Activated CD4-positive, alpha-beta T cell treated with anti-CD3 and anti-CD28 coated beads for 4 hours (primary cell): ENCODE data around the gene TPH2.

Experiments
- DNase-seq, 2 donors: peaks; one replicate each; pipeline ENCODE4 v3.0.0-alpha.2; 2020

TPH2 gene

DNA sequence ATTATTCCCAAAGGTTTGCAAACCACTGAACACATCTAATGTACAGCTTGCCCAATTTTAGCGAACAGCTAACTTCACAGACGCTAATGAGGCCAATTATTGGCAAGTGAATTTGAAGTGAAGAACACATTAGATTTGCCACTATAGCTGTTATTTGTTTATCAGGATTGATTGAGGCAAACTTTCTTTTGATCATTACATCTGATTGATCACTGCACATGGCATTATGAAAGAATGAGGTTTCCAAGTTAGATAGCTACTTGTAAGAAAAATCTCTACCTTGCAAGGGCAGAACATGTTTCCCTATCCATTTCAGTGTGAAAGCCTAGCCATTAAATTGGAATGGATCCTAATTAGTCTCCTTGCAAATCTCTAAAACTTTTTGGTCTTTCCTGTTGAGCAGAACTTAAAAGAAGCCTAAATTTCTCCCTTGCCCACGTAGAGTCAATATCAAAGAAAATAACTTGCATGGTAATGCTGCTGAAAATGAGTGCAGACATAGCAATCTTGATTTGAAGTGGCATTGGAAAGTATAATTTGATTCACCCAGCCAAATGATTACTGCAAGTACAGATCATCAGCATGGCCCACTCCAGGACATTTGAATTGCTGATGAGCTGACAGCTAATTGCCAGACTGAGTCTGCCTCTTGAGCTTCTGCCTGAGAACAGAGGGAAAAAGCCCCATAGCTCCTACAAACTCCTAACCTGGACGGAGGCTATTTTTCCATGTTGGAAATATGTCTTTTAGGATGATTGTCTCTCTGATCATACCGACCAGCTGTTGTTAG is 98.6 kb downstream of the TPH2 start:
- DNase-seq = no peak

DNA sequence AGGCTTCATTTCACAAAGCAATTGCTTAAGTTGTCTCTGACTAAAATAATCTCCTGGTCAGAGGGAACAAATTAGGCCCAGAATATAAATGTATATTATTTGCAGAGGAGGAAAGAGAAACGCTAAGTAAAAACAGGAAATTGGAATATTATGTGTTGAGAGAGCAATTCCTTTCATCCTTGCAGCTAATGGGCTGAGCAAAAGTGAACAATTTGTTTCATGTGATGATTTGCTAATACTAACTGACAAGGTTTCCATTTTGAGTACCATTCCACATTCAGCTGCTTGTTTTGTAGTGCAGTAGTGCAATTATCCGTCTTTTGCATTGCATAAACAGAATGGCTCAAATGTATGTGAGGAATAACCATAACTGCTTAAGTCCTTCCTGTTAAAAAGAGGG is 103.2 kb downstream of the TPH2 start:
- no peak for DNase-seq

DNA sequence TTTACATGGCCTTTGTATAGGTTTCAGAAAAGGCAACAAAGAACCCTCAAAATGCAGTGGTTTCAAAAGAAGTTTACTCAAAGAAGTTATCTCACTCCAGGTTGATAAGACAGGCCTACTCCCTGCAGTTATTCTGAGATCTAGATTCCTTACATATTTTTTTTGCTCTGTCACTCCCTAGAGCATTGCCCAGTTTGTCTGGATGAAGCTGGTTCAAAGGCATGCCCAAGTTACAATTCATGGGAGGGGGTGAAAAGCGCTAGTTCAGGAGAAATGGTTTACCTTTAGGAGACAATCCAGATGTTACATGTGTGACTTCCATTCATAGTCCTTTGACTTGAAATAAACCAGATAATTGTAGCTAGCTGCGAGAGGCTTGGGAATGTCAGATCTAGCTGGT is 115.0 kb downstream of the TPH2 start:
- DNase-seq = no peak

DNA sequence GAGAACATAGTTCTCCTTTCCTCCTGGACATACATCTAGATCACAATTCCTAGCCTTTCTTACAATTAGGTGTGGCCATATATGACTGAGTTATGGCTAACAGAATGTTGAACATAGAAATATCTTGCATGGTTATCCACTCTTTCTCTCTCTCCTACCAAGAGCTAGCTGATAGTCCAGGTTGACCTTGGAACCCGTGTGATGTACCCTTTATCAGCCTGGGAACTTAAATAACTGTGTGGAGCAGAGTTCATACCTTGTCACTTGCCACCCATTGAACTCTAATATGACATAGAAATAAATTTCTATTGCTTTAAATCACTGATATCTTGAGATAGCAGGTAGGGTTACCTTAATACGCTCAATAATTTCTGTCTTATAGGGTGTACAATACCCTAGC is 115.9 kb downstream of the TPH2 start:
- DNase-seq = no peak

DNA sequence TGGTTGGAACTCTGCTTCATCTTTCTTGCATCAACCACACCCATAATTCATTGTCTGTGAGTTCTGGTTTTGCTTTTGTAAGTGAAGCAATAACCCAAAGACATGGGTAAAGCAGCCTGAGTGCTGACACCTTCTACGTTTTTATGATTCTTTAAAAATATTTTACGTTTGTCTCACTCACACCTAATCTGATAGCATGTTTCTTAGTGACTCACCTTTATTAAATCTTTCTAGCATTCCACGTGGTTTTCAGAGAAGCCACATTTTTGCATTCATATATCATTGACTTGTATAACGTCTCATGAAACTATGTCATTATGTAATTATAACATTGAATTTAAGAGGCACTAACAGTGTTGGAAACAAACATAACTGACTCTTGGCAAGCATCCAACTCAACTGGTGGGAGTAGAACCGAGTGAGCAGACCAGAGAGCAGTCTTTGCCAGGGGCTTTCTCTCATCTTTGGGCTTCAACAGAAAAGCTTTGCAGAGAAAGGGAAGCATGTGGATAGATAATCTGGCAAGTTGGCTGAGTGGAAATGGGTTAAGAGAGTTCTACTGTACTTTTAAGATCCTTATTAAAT is 118.8 kb downstream of the TPH2 start:
- no peak for DNase-seq

DNA sequence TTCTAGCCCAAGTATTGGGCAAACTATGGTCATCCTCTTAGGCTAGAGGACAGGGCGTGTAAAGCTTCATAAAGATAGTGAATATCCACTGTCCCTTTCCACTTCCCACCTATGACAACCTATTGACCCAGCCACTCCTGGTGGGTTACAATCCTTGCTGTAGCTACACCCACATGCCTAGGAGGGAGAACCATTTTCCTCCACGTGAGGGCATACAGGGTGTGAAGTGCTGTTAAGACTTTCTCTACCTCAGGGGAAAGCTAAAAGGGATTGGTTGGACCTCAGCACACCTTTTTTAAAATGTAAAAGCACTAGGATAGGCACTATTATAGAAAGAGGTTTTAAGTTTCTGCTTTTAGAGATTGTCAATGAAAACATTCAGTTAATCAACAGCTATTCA is 124.4 kb downstream of the TPH2 start:
- no peak for DNase-seq

DNA sequence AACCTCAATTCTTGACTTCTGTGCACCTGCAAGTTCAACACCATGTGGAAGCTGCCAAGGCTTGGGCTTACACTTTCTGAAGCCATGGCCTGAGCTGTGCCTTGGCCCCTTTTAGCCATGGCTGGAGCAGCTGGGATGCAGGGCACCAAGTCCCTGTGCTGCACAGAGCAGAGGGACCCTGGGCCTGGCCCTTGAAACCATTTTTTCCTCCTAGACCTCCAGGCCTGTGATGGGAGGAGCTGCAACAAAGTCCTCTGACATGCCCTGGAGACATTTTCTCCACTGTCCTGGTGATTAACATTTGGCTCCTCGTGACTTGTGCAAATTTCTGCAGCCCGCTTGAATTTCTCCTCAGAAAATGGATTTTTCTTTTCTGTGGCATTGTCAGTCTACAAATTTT is 132.4 kb downstream of the TPH2 start:
- no peak for DNase-seq

DNA sequence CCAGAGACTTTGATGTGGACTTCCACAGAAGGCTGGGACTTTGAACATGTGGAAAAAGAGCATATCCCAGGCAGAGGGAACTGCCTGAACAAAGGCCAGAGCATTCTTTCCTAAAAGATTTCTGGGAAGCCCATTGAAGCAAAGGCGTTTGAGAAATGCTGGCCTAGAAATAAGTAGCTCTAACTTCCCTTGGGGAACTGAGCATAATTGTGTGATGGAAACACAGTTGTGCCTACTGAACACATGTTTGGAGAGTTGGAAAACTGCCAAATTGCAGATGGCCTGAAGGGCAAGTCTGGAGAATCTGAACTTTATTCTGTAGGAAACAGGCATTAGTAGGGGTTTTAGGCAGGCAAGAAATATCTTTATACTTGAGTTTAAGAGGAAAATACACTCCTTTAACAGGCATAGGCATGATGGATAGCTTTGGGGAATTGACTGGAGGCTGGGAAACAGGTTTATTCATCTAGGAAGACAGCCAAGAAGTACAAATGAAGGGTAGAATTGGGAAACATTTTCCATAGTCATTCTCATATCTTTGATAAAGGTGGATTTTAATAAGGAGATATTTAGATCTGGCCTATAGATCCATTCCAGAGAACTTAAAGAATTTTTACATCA is 134.1 kb downstream of the TPH2 start:
- DNase-seq = no peak

DNA sequence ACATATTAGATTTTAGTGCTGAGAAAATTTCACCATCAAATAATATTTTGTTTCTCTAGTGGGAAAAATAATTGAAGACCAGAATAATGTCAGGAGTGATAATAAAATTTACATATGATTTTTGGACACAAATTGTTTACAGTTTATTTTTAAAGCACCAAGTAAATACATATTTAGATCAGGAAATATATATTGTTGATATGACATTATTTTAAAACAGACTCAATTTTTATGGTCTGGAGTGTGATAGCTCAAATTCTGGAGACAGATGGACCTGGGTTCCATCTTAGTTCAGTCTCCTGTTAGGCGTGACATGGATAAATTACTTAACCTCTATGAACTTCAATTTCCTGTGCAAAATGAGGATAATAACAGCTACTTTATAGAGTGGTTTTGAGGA is 135.4 kb downstream of the TPH2 start:
- no peak for DNase-seq

DNA sequence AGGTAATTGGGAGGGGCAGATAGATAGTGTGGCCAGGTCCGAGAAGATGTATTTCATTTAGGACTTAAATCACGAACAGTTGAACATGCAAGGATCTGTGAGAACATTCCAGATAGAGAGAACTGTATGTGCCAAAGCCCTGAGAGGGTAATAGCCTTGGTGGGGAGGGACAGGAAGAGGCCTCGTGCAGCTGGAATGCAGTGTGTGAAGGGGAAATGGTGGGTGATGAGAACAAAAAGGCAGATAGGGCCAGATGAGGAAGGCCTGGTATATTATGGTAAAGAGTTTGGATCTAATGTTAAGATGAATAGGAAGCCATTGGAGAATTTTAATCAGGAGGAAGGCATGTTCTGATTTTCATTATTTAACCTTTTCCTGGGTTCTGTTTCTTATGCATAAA is 136.3 kb downstream of the TPH2 start:
- DNase-seq = no peak

DNA sequence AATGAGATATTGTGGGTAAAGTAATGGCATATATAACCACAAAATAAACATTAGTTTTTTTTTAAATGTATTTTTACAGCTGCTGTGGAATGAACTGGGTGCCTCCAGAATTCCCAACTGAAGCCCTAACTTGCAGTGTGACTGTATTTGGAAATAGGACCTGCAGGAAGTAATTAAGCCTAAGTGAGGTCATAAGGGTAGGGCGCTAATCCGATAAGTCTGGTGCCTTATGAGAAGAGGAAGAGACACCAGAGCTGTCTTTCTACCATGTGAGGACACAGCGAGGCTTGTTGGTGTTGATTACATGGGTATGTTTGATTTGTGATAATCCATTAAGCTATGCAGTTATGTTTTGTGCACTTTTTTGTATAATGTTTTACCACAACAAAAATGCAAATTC is 136.8 kb downstream of the TPH2 start:
- no peak for DNase-seq

DNA sequence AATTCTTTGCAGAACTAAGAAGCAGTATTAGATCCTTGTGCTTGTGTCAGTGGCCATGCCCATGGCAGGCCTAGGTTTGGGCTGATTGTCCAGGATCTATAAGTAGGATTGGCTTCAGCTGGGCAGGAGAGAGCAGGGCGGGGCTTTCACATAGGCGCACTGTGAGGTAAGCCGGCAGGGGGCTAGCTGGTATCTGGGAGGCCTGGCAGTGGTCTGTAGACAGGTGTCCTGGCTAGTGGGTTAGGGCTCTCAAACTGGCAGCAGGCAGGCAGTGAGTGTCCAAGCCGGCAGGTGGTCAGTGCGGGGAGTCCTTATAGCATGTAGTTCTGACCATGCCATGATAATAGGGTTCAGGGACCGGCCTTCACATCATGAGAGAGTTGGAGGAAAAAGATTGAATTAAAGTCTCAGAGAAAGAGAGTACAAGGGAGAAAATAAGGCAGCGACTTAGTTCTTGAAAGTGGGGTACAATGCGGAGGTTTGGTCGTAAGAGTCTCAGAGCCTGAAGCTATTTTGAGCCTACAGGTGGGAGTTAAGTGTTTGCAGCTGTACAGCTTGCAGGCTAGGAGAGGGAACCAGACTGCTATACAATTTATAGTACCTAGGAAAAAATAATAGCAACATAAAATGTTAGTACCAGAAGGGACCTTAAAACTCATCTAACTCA is 137.4 kb downstream of the TPH2 start:
- no peak for DNase-seq

DNA sequence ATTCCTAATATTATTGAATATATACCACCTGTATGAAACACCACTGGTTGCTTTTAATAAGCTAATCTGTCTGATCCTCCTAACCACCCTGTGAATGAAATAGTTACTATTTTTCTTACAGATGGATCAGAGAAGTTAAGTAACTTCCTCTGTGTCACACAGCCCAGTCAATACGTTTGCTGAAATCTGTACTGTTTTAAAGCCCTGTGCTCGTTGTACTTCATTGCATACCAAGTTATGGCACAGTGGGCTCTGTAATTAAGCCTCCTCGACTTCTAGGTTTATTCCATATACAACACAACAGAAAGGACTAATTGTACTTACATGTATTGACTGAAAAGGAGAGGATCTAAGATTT is 137.9 kb downstream of the TPH2 start:
- no peak for DNase-seq

DNA sequence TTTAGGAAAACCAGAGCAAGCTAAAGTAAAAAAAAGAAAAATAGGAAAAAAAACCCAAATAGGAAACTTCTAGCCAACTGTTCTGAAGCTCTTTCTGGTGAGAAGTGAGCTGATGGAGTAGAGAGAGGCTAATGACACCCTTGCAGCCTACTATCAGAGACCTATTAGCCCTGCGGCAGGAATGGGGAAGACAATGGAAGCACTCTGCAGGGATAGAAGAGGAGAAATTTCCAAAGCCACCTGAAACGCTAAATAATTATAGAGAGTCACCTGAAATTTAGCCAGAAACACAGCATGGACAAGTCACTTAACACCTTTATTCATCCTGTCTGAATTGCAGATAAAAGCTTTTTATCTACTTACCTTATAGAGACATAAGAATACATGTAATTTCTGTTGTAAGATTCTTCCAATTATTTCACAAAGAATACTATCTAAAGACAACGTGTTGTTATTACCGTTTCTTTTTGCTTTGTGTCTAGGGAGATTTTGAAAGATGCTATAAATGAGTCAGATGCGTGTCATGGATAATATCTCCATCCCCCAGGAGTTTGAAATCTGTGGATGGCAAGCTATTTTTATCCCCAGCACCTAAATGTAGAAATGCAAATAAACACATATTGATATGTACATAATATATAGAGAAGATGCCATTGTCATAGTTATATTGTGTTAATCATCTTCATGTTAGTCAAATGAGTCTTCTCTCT is 138.6 kb downstream of the TPH2 start:
- DNase-seq = no peak

DNA sequence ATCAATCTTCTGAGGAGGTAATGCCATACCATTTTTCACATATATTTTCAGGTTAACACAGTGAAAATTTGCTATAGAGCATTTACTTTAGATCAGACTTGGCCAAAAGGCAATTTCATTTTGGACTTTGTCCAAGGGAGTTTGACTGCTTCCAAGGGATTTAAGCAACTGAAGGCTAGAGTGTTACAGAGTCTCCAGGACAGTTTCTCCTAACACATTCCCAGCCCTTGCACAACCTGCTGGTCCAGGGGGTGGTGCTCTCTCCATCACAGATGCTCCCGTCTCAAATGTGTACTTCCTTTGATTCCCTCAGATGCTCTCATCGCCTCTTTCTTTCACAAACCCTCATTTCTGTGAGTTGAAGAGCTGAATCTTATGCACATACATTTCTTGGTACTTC is 143.1 kb downstream of the TPH2 start:
- no peak for DNase-seq
